ENCODE data around the gene TTBK2. TPM values are rescaled to one million over a fixed set of nuclear protein-coding genes. Genes with fewer than 3 reads are reported as not detected.

Gene TTBK2
- polyA plus RNA-seq, 4 donors, result 9.2 to 14.1 (median 11.0) TPM

GRCh38 chr15:42836251-42836650 is 84.3 kb downstream of the TTBK2 start:
- no peak for DNase-seq (ENCODE audit: low read depth in 4 of 4, low spot score in 3 of 4)

- no peak for DNase-seq (ENCODE audit: low read depth in 4 of 4, low spot score in 3 of 4)
Observed at GRCh38 chr15:42832576-42832975, 88.0 kb downstream of the TTBK2 start.

GRCh38 chr15:42826251-42826890 is 94.2 kb downstream of the TTBK2 start:
- no peak for DNase-seq (ENCODE audit: low read depth in 4 of 4, low spot score in 3 of 4)

GRCh38 chr15:42825599-42825998 is 95.0 kb downstream of the TTBK2 start:
- DNase-seq (ENCODE audit: low read depth in 4 of 4, low spot score in 3 of 4), result no peak

- DNase-seq (ENCODE audit: low read depth in 4 of 4, low spot score in 3 of 4), result no peak
Observed at GRCh38 chr15:42820811-42821210, 99.8 kb downstream of the TTBK2 start.

- DNase-seq (ENCODE audit: low read depth in 4 of 4, low spot score in 3 of 4), result no peak
Observed at GRCh38 chr15:42819786-42820185, 100.8 kb downstream of the TTBK2 start.

GRCh38 chr15:42811433-42811832 is 109.1 kb downstream of the TTBK2 start:
- no peak for DNase-seq (ENCODE audit: low read depth in 4 of 4, low spot score in 3 of 4)

GRCh38 chr15:42808913-42809312 is 111.7 kb downstream of the TTBK2 start:
- DNase-seq (ENCODE audit: low read depth in 4 of 4, low spot score in 3 of 4), result no peak

- DNase-seq (ENCODE audit: low read depth in 4 of 4, low spot score in 3 of 4), result no peak
Observed at GRCh38 chr15:42805266-42805665, 115.3 kb downstream of the TTBK2 start.

GRCh38 chr15:42804739-42805138 is 115.8 kb downstream of the TTBK2 start:
- no peak for DNase-seq (ENCODE audit: low read depth in 4 of 4, low spot score in 3 of 4)

GRCh38 chr15:42803436-42803835 is 117.1 kb downstream of the TTBK2 start:
- DNase-seq (ENCODE audit: low read depth in 4 of 4, low spot score in 3 of 4), result no peak

GRCh38 chr15:42802168-42802567 is 118.4 kb downstream of the TTBK2 start:
- no peak for DNase-seq (ENCODE audit: low read depth in 4 of 4, low spot score in 3 of 4)

GRCh38 chr15:42800731-42801474 is 119.7 kb downstream of the TTBK2 start:
- DNase-seq (ENCODE audit: low read depth in 4 of 4, low spot score in 3 of 4), result no peak

- no peak for DNase-seq (ENCODE audit: low read depth in 4 of 4, low spot score in 3 of 4)
Observed at GRCh38 chr15:42798802-42799201, 121.8 kb downstream of the TTBK2 start.

- DNase-seq (ENCODE audit: low read depth in 4 of 4, low spot score in 3 of 4), result no peak
Observed at GRCh38 chr15:42796955-42797782, 123.4 kb downstream of the TTBK2 start.

- DNase-seq (ENCODE audit: low read depth in 4 of 4, low spot score in 3 of 4), result no peak
Observed at GRCh38 chr15:42788725-42789124, 131.9 kb downstream of the TTBK2 start.

GRCh38 chr15:42786978-42787377 is 133.6 kb downstream of the TTBK2 start:
- no peak for DNase-seq (ENCODE audit: low read depth in 4 of 4, low spot score in 3 of 4)

GRCh38 chr15:42785569-42785968 is 135.0 kb downstream of the TTBK2 start:
- no peak for DNase-seq (ENCODE audit: low read depth in 4 of 4, low spot score in 3 of 4)

GRCh38 chr15:42784705-42785104 is 135.9 kb downstream of the TTBK2 start:
- no peak for DNase-seq (ENCODE audit: low read depth in 4 of 4, low spot score in 3 of 4)

- DNase-seq (ENCODE audit: low read depth in 4 of 4, low spot score in 3 of 4), result no peak
Observed at GRCh38 chr15:42782716-42783115, 137.9 kb downstream of the TTBK2 start.

GRCh38 chr15:42775416-42775815 is 145.2 kb downstream of the TTBK2 start:
- DNase-seq (ENCODE audit: low read depth in 4 of 4, low spot score in 3 of 4), result no peak
